ENCODE measurements around the gene GC.
"Not testable (repeated sequence)": the region's sequence is repeated elsewhere in the genome, so short reads cannot be mapped to it uniquely, and the experiment has no call there.

Gene GC, protein sequence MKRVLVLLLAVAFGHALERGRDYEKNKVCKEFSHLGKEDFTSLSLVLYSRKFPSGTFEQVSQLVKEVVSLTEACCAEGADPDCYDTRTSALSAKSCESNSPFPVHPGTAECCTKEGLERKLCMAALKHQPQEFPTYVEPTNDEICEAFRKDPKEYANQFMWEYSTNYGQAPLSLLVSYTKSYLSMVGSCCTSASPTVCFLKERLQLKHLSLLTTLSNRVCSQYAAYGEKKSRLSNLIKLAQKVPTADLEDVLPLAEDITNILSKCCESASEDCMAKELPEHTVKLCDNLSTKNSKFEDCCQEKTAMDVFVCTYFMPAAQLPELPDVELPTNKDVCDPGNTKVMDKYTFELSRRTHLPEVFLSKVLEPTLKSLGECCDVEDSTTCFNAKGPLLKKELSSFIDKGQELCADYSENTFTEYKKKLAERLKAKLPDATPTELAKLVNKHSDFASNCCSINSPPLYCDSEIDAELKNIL

DNA sequence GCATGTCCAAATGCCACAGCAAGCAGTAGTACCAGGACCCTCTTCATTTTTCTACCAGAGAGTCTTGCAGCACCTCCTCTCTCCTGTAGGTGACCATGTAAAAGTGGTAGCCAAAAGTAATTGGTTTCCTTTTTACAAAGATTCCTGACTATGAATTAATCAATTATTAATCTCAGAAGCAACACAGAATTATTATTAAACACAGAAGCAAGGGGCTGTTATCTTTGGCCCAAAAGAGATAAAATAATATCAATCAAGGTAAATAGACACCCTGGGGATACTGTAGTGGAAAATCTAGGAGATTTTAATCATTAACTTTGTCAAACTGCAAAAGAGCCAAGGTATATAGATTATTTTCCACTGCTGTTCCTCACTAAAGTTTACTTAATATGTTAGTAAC is at the start of gene GC:
Gene GC, minus strand, starts transcription at position 108 of the 400 bp plus-strand sequence. Its CDS starts 61 bp downstream, at position 47.
- no peak for DNase-seq

- no peak for DNase-seq
Observed at GRCh38 chr4:71833232-71833900, 49.5 kb upstream of the GC start.

- no peak for DNase-seq
Observed at GRCh38 chr4:71832049-71832448, 48.2 kb upstream of the GC start.

DNA sequence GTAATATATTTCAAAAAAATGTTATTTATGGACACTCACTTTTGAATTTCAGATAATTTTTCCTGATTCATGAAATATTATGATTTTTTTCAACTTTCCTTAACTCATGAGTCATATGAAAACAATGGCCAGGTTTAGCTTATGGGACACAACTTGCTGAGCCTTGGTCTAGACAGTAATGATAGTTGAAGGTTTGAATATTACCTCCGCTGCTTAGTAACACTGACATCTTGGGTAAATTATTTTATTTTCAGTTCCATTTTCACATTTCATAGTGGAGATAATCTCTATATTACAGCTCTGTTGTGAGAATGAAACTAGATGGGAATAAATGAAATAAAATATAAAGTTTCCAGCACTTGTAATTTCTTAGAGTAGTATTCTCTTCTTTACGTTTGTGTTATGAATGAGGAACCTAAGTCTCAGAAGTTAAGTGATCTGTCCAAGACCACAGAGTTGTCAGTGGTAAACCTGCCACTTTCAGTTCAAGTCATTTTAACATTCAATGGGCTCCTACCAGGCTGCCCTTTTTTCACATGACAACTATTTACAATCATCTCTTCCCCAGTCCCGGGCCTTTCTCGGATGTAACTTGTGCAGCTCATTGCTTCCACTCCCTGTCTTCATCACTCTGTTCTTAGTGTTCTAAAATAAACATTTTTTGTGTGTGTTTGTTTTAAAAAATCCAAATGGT is 46.8 kb upstream of the GC start:
- DNase-seq: no peak

DNA sequence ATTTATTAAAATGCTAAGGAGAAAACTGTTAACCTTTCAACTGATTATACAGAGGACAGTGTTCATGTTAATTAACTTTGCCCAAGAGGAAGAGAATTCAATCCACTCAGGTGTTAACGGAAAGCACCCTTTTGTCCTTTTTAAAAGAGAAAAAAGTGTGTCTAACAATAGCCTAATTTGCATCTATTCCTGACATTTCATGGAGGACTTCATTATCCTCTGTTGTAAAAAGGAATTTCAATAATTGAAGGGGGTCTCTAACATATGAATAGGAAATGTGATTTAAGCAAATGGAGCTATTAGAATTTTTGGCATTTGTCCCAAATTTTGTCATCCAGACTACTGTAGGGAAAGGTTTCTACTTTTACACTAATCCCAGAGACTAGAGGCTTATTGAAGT is 44.6 kb upstream of the GC start:
- DNase-seq: no peak

DNA sequence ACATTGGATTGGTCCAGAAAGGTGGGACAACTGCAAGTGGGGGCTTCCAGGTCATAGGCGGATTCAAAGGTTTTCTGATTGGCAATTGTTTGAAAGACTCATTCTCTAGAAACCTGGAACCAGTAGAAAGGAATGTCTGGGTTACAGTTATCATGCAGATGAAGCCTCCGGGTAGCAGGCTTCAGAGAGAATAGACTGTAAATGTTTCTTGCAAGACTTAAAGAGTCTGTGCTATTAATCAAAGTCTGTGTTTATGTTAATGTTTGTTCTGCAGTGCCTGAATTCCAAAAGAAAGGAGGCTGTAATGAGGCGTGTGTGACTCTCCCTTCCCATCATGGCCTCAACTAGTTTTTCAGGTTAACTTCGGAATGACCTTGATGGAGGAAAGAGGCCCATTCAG is 43.9 kb upstream of the GC start:
- no peak for DNase-seq

DNA sequence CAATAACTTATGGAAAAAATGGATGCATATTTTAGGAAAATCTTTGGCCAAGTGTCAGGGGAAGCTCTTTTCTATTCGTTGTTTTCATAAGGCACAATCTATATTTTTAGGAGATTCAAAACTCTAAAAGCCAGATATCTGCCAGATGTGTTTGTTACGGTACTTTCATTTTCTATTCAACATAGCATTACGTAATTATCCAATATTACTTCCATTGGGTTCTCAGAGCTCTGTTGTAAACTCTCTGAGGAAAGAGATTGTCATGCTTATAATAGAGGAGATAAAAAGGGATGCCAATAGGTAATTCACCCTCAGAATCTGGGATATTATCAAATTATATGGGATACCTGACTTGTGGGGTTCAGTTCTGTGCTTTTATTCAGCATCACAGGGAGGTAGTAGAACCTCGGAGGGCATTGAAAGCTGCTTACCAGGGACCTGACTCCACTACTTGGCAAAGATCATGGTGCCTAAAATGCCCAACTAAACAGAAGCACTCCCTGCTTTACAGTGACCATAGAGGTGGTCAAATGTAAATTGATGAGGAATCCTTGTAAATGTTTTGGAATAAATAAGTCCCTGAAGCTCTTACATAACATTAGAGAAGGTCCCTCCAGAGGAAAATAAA is 32.9 kb upstream of the GC start:
- no peak for DNase-seq

GRCh38 chr4:71814433-71814832 is 30.6 kb upstream of the GC start:
- no peak for DNase-seq

GRCh38 chr4:71809805-71810204 is 25.9 kb upstream of the GC start:
- not testable (repeated sequence) for DNase-seq

- no peak for DNase-seq
Observed at GRCh38 chr4:71807469-71807868, 23.6 kb upstream of the GC start.

GRCh38 chr4:71805230-71805629 is 21.4 kb upstream of the GC start:
- not testable (repeated sequence) for DNase-seq

DNA sequence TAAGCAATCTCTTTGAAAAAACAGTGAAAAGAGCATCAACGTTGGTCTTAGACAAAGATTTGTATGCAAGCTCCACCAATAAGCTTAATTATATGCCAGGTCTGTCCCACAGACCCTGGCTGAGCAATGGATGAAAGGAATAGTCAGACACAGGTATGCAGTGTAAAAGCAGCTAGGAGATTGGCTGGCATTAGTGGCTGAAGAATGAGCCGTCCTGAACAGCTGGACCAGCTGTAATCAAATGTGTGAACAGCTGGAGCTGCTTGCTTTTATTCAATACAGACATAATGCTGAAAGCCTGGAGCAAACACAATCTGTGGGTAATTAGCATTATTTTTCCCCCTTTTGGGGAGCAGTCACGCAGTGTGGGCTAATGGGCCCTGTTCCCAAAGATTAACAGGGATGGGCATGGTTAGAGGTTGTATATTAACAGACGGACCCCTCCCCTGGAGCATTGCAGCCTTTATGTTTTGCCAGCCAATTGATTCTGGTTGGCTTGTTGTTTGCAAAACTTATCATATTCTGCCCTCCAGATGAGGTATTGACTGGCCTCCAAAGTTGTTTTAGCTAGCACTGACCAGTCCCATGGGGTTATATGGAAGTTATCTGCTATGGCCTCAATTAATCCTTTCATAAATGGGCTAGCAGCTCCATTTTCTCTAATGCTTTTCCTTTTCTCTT is 20.3 kb upstream of the GC start:
- not testable (repeated sequence) for DNase-seq

GRCh38 chr4:71785959-71786358 is 2.1 kb upstream of the GC start:
- no peak for DNase-seq

- DNase-seq: no peak
Observed at GRCh38 chr4:71784569-71785197, 804 bp upstream of the GC start.

DNA sequence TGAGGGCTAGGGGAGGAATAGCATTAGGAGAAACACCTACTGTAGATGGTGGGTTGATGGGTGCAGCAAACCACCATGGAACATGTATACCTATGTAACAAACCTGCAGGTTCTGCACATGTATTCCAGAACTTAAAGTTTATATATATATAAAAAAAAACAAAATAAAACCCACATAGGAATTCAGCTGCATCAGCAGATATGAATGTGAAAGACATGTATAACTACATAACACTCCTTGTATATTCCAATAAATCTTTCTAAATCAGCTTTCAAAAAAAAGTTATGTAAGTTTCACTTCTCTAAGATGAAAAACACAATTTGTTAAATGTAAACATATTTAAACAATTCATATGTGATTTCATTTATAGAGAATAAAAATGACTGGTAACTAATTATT is 6.0 kb downstream of the GC start:
- DNase-seq: no peak

DNA sequence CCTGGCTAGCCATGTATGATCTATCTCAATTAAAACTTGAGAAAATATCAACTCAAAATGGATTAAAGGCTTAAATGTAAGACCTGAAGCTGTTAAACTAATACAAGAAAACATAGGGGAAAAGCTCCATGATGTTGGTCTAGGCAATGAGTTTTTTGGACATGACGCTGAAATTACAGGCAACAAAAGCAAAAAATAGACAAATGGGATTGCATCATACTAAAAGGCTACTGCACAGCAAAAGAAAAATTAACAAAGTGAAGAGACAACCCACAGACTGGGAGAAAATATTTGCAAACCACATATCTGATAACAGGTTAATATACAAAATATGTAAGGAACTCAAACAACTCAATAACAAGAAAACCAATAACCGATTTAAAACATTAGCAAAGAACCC is 8.4 kb downstream of the GC start:
- DNase-seq: no peak

- no peak for DNase-seq
Observed at GRCh38 chr4:71774136-71774535, 9.7 kb downstream of the GC start.

- no peak for DNase-seq
Observed at GRCh38 chr4:71773004-71773403, 10.9 kb downstream of the GC start.

DNA sequence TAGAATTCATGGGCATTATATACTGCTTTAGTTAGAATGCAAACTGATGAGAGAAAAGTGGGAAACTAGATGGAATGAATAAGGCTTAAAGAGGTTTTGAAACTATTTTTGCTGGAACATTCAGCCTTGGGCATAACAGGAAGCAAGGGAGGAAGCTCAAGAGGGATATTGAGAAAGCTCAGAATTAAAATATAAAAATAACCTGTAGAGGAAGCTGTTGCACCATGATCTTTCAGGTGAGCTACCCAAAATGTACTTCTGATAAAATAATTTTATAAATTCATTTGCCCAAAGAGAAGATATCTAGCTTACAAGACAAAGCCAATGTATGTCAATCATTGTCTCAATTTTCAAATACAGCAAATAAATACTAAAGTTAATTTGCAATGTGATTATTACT is 11.3 kb downstream of the GC start:
- no peak for DNase-seq

DNA sequence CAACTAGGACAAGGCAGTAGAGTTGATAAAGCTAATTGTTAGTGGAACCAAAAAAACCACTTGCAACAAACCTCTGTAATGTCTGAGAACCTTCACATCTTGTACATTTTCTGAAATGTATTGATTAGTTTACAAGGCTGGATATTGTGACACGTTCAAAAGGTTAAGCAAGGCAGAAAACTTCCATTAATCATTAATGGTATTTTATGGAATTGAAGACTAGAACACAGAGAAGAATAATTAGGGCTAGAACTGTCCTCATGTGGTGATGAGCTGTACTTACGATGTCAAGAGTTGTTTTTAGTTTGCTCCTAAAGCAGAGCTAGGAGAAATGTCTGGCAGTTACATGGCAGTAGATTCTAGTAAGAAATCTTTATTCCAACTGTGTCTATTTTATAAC is 12.3 kb downstream of the GC start:
- no peak for DNase-seq

GRCh38 chr4:71769434-71769833 is 14.4 kb downstream of the GC start:
- DNase-seq: no peak

Data from nucleus accumbens (tissue), 56 donors.